ENCODE data around the gene GRIK5. TPM values are rescaled to one million over a fixed set of nuclear protein-coding genes. Genes with fewer than 3 reads are reported as not detected.

The GRIK5 gene
- polyA plus RNA-seq, 1 donor from 2014 or later, result 22.4 TPM

DNA sequence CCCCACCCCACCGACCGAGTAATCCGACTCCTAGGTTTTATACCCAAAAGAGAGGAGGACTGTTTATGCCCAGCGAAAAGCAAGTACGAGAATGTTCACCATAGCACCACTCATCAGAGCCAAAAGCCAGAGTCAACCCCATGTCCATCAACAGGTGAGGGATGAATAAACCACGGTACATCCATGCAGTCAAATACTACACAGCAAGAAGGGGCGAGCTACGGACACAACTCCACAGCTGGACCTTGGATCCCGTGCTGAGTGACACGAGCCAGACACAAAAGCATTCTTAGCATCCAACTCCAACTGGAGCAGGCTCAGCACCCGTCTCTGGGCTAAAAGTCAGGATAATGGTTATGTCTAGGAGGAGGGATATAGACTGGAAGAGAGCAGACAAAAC, 98.6 kb downstream of the GRIK5 start:
- Histone ChIP-seq H4K20me1 (ENCODE audit: insufficient read depth) (no peaks in the 10 kb centered on the region), H3K27me3 (ENCODE audit: insufficient read depth, low read depth, low read length) (no peaks in the 10 kb centered on the region), H3K4me2 (ENCODE audit: low read length) (no peak overlapping the region), H3K27ac (ENCODE audit: low read length) (no peak overlapping the region), H3K9me3 (ENCODE audit: low read length) (no peaks in the 10 kb centered on the region), H2AFZ (ENCODE audit: low read depth, low read length) (no peak overlapping the region), H3K4me3 (ENCODE audit: low read length) (no peak overlapping the region), H3K9ac (ENCODE audit: low read length) (no peak overlapping the region), H3K9me2 (ENCODE audit: insufficient read depth, low read length) (no peaks in the 10 kb centered on the region), H3F3A (ENCODE audit: insufficient read depth, low read length, poor library complexity, severe bottlenecking) (no peaks in the 10 kb centered on the region), H3K36me3 (ENCODE audit: insufficient read depth, low read length) (no peaks in the 10 kb centered on the region), H3K79me2 (replicated peaks; ENCODE audit: insufficient read depth, low read length) (no peaks in the 10 kb centered on the region)
- TF ChIP-seq RAD21 (conservative IDR thresholded peaks at IDR 0.05) (no peak), TAF1 (IDR thresholded peaks at IDR 0.05; ENCODE audit: low read depth) (no peak)
- TF ChIP-seq, protein P1, sequence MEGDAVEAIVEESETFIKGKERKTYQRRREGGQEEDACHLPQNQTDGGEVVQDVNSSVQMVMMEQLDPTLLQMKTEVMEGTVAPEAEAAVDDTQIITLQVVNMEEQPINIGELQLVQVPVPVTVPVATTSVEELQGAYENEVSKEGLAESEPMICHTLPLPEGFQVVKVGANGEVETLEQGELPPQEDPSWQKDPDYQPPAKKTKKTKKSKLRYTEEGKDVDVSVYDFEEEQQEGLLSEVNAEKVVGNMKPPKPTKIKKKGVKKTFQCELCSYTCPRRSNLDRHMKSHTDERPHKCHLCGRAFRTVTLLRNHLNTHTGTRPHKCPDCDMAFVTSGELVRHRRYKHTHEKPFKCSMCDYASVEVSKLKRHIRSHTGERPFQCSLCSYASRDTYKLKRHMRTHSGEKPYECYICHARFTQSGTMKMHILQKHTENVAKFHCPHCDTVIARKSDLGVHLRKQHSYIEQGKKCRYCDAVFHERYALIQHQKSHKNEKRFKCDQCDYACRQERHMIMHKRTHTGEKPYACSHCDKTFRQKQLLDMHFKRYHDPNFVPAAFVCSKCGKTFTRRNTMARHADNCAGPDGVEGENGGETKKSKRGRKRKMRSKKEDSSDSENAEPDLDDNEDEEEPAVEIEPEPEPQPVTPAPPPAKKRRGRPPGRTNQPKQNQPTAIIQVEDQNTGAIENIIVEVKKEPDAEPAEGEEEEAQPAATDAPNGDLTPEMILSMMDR (IDR thresholded peaks at IDR 0.05; ENCODE audit: poor library complexity, severe bottlenecking), result no peak

DNA sequence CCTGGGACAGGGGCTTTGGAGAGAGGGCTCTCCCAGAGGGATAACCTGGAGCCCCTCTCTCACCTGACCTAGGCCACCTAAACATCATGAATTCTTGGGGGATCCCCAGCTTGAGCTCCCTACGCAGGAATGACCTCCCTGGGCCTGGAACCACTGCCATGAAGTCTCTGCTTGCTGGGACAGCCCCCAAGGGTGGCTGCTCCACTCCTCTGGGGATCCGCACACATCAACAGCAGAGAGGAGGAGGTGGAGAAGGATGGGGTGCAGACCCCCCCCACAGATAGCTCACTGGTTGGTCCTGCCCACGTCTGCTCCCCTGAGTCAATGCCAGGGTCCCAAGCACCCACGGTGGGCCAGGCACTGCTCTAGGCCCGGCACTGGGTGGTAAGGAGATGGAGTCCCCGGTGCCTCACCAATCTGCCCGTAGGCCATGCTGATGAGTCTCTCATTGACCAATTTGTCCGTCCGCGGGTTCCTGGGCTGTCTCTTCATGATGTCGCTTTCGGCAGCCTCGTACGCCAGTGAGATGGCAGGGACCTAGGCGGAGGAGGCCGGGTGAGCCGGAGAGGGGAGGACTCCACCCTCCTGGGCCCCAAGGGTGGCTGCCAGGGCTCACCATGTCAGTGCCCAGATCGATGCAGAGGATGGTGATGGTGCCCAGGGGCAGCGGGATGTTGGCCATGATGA, 100.1 kb downstream of the GRIK5 start:
- Histone ChIP-seq H3K79me2 (replicated peaks; ENCODE audit: insufficient read depth, low read length) (no peaks in the 10 kb centered on the region), H3K4me2 (ENCODE audit: low read length) (no peak overlapping the region), H3F3A (ENCODE audit: insufficient read depth, low read length, poor library complexity, severe bottlenecking) (no peaks in the 10 kb centered on the region)

More for the DNA sequence above, 100.1 kb downstream of the GRIK5 start:
- Histone ChIP-seq H2AFZ (ENCODE audit: low read depth, low read length) (no peak overlapping the region), H4K20me1 (ENCODE audit: insufficient read depth) (no peaks in the 10 kb centered on the region), H3K27me3 (ENCODE audit: insufficient read depth, low read depth, low read length) (no peaks in the 10 kb centered on the region), H3K9me3 (ENCODE audit: low read length) (no peaks in the 10 kb centered on the region), H3K4me3 (ENCODE audit: low read length) (no peak overlapping the region), H3K9ac (ENCODE audit: low read length) (no peak overlapping the region), H3K9me2 (ENCODE audit: insufficient read depth, low read length) (no peaks in the 10 kb centered on the region), H3K36me3 (ENCODE audit: insufficient read depth, low read length) (no peaks in the 10 kb centered on the region), H3K27ac (ENCODE audit: low read length) (no peak overlapping the region)
- TF ChIP-seq, protein P2, sequence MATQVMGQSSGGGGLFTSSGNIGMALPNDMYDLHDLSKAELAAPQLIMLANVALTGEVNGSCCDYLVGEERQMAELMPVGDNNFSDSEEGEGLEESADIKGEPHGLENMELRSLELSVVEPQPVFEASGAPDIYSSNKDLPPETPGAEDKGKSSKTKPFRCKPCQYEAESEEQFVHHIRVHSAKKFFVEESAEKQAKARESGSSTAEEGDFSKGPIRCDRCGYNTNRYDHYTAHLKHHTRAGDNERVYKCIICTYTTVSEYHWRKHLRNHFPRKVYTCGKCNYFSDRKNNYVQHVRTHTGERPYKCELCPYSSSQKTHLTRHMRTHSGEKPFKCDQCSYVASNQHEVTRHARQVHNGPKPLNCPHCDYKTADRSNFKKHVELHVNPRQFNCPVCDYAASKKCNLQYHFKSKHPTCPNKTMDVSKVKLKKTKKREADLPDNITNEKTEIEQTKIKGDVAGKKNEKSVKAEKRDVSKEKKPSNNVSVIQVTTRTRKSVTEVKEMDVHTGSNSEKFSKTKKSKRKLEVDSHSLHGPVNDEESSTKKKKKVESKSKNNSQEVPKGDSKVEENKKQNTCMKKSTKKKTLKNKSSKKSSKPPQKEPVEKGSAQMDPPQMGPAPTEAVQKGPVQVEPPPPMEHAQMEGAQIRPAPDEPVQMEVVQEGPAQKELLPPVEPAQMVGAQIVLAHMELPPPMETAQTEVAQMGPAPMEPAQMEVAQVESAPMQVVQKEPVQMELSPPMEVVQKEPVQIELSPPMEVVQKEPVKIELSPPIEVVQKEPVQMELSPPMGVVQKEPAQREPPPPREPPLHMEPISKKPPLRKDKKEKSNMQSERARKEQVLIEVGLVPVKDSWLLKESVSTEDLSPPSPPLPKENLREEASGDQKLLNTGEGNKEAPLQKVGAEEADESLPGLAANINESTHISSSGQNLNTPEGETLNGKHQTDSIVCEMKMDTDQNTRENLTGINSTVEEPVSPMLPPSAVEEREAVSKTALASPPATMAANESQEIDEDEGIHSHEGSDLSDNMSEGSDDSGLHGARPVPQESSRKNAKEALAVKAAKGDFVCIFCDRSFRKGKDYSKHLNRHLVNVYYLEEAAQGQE (IDR thresholded peaks at IDR 0.05; ENCODE audit: borderline replicate concordance), result no peak
- TF ChIP-seq EP300 (conservative IDR thresholded peaks at IDR 0.05; ENCODE audit: poor library complexity, severe bottlenecking) (no peak), SMC3 (conservative IDR thresholded peaks at IDR 0.05; ENCODE audit: poor library complexity) (no peak), EZH2 (IDR thresholded peaks at IDR 0.05; ENCODE audit: borderline replicate concordance, insufficient read depth, low read length, poor library complexity, severe bottlenecking) (no peak), POLR2AphosphoS5 (IDR thresholded peaks at IDR 0.05) (no peak), RAD21 (conservative IDR thresholded peaks at IDR 0.05) (no peak)
